HUES64 (cell line): Measurements from ENCODE around the gene KBTBD3.

Experiments used
- H3K27ac ChIP-seq: 2 replicates; pipeline ENCODE4 v1.7.0; 2013; ENCODE audit warnings: low read depth, low read length, inconsistent platforms
- H3K27me3 ChIP-seq: 2 replicates; pipeline ENCODE4 v1.6.1; 2013; ENCODE audit warnings: mild to moderate bottlenecking, low read length; ENCODE audit not compliant: insufficient read depth
- H3K36me3 ChIP-seq: 2 replicates; pipeline ENCODE4 v1.6.1; 2013; ENCODE audit warnings: mild to moderate bottlenecking, low read length; ENCODE audit not compliant: insufficient read depth
- H3K4me1 ChIP-seq: 2 replicates; pipeline ENCODE4 v1.6.1; 2013; ENCODE audit warnings: mild to moderate bottlenecking, low read length, moderate library complexity; ENCODE audit not compliant: insufficient read depth
- H3K4me3 ChIP-seq: 2 replicates; pipeline ENCODE4 v1.5.1; 2013; ENCODE audit warnings: mild to moderate bottlenecking, low read length, moderate library complexity
- H3K9ac ChIP-seq: 2 replicates; pipeline ENCODE4 v1.6.1; 2013; ENCODE audit warnings: mild to moderate bottlenecking, low read depth, low read length
- H3K9me3 ChIP-seq: 2 replicates; pipeline ENCODE4 v1.6.1; 2013; ENCODE audit warnings: low read depth, low read length; ENCODE audit not compliant: insufficient read depth
- WGBS: fragments of 150-250, 120-280 bp; methylation state at CpG from one replicate; pipeline ENCODE4 v1.1.7; 2013; ENCODE audit warnings: missing lambda C conversion rate; 5-methylcytosine and 5-hydroxymethylcytosine counted together

Gene KBTBD3

DNA sequence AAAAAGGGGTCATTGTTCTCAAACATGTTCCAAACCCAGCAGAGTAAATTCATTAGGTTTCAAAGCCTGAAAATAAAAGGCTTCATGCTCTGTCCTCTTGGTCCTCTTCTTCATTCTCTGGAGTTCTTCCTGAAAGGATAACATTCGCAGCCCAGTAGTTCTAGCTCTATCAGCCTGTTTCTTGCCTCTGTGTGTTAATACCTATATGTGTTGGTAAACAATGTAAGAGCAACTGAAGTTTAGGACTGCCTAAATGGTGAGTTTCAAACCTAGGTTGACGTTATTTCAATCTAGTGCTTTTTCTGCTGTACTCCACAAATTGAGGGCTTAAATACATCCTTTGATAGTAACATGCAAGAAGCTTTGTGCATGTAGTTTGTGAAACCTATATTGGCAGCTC is 9.7 kb upstream of the KBTBD3 start:
- H3K4me1 ChIP-seq, result no peaks in the 10 kb centered on the region; the same call in 1 of the 2 replicates
- H3K27me3 ChIP-seq, result no peaks in the 10 kb centered on the region
- no peak overlapping the region for H3K9ac ChIP-seq
- H3K36me3 ChIP-seq, result peaks cover 79% of the 10 kb centered on the region
- H3K4me3 ChIP-seq, result no peak overlapping the region
- H3K27ac ChIP-seq, result no peak overlapping the region
- H3K9me3 ChIP-seq, result no peaks in the 10 kb centered on the region
- WGBS, result 90% methylated on average over 2 of the region's 2 CpGs

DNA sequence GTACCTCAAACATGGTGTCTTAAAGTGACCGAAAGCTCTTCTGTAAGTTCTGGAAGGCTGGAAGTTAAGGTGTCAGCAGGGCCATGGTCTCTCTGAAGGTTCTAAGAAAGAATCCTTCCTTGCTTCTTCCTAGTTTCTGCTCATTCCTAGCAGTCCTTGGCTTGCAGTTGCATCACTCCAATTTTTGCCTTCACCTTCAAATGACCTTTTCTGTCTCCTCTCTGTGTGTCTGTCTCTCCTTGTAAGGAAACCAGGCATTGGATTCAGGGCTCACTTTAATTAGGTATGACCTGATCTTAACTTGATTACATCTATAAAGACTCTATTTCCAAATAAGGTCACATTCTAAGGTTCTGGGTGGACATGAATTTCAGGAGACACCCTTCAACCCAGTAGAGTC is 9.0 kb upstream of the KBTBD3 start:
- Histone ChIP-seq H3K27ac (no peak overlapping the region), H3K4me3 (no peak overlapping the region), H3K4me1 (no peaks in the 10 kb centered on the region; the same call in 1 of the 2 replicates), H3K9me3 (no peaks in the 10 kb centered on the region), H3K9ac (no peak overlapping the region), H3K27me3 (no peaks in the 10 kb centered on the region), H3K36me3 (peaks cover 77% of the 10 kb centered on the region)
- 94% methylated on average over 1 of the region's 1 CpG for WGBS

DNA sequence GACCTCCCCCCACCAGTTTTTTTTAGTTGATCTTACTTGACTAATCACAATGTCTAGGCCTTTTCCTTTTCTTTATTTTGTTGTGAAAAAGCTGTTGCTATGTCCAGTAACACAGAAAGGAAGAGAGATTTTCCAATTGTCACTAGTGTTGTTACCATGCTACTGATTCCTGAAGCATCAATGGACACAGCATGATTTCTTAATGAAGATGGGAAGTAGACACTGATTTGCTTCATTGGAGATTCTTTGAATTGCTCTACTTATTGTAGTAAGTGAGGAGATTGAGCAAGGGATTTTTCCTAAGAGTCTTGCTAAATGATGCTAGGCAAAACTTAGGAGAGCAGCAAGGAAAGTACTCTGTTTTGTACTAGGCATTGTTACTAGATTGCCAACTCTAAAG is 4.9 kb upstream of the KBTBD3 start:
- Histone ChIP-seq H3K36me3 (peaks cover 71% of the 10 kb centered on the region), H3K27me3 (no peaks in the 10 kb centered on the region), H3K9ac (no peak overlapping the region), H3K4me3 (no peak overlapping the region), H3K9me3 (no peaks in the 10 kb centered on the region), H3K27ac (no peak overlapping the region), H3K4me1 (peaks cover 6% of the 10 kb centered on the region; the same call in 1 of the 2 replicates)

DNA sequence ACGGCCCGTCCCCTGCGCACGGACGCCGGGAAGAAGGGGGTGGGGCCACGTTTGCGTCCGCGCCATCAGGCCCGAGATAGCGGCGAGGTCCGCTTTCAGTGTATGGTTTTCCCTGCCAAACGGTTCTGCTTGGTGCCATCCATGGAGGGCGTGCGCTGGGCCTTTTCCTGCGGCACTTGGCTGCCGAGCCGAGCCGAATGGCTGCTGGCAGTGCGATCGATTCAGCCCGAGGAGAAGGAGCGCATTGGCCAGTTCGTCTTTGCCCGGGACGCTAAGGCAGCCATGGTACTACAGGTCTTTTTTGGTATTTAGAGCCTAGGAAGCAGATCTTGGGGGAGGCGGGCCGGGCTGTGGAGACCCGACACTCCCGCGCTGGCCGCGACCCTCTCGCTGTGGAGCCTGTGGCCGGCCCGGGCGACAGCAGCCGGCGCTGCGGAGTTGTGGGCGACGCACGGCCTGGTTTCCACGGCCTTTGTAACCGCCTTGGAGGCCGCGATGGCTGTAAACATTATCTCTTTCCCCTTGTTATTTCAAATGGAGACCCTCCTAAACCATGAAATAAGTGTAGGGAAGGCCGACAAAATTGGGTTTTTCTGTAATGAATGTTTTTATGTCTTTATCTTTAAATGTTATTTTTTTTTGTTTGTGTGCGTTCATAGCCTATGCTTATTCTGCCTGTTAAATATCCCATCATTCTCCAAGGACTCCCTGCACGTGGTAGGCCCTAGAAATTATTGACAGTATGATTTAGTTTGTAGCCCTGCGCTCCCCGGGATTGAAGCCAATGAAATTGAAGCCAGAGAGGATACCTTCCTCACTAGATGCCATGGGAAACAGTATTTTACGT is 685 bp upstream of the KBTBD3 start, which contains the start of gene AASDHPPT:
Gene AASDHPPT (plus strand): TSS at position 54 of the 847 bp plus-strand sequence. CDS start 49 bp downstream, at position 103.
- H3K27ac ChIP-seq, result peak within 1 kb of the TSS; percentile 96
- peaks cover 14% of the 10 kb centered on the region; the same call in 1 of the 2 replicates for H3K4me1 ChIP-seq
- no peaks in the 10 kb centered on the region for H3K9me3 ChIP-seq
- peak within 1 kb of the TSS; percentile 100 for H3K4me3 ChIP-seq
- no peaks in the 10 kb centered on the region for H3K27me3 ChIP-seq
- H3K9ac ChIP-seq, result peak within 1 kb of the TSS; percentile 99
- under 1% methylated on average over 53 of the region's 55 CpGs for WGBS
- H3K36me3 ChIP-seq, result peaks cover 32% of the 10 kb centered on the region

DNA sequence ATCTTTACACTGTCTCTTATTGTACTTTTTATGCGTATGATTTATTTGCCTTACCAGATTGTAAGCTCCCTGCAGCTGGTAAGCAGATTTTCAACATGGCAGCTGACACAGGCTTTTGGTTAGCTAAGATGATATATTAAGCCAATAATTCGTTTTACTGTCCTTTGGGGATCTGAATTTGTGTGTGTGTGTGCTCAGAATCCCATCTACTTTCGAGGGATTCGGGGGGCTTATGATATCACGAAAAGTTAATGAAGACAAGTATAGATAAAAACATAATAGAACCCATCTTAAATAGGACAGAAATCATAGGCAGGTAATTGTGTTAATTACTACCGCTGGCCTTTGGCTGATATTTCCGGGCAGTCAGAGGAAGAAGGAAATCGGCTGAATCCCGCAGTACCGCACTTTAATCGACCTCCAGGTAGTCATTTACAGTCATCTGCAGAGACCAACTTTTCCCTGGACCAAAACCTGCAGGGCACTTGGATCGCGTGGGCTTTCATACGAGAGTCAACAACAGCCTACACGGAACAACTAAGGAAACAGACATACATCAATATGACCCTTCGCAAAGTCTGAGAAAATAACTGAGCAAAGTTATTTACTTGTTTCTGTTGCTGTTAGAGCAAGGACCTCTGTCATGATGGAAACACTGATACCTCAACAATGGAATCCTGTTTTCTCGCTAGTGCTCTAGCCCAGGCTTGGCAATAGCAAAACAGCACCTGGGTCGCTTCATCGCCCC is 802 bp downstream of the KBTBD3 start:
- H3K36me3 ChIP-seq, result peaks cover 20% of the 10 kb centered on the region
- H3K27ac ChIP-seq, result peak overlapping the region; percentile 78
- peak overlapping the region; percentile 68 for H3K4me3 ChIP-seq
- peaks cover 14% of the 10 kb centered on the region; the same call in 1 of the 2 replicates for H3K4me1 ChIP-seq
- H3K9me3 ChIP-seq, result no peaks in the 10 kb centered on the region
- WGBS, result 15% methylated on average over 16 of the region's 19 CpGs
- H3K27me3 ChIP-seq, result no peaks in the 10 kb centered on the region
- H3K9ac ChIP-seq, result peak overlapping the region; percentile 48

DNA sequence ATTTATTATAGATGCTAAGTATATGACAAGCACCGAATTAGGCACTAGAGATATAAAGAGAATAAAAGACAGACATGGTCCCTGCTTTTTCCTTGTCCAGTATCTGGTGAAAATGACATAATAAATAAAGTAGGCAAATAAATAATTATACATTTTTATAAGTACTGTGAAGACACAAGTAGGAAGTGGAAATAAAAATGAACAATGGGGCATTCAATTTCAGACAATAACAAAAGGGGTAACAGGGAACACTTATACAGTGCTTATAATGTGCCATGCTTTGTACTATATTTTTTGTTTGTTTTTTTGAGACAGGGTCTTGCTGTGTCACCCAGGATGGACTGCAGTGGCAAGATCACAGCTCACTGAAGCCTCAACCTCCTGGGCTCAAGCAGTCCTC is 4.3 kb downstream of the KBTBD3 start:
- Histone ChIP-seq H3K4me3 (no peak overlapping the region), H3K36me3 (no peaks in the 10 kb centered on the region), H3K9me3 (no peaks in the 10 kb centered on the region), H3K27me3 (no peaks in the 10 kb centered on the region), H3K9ac (no peak overlapping the region), H3K27ac (no peak overlapping the region), H3K4me1 (0 out of 2 replicates have a peak, but pooled peaks cover 8% of the 10 kb centered on the region)
- WGBS, result no CpG with 5 or more reads among the region's 1 CpG

DNA sequence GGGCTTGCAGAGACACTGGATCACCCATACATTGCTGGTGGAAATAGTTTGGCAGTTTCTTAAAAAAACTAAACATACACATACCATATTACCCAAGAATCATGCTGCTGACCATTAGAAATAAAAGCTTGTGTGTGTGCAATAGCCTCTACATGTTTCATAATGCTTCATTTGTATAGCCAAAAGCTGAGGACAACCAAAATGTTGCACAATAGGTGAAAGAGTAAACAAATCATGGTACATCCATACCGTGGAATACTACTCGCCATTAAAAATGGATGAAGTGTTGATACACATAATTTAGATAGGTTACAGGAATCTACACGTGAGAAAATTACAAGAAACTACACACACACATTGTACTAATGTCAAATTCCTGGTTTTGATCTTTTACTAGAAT is 6.5 kb downstream of the KBTBD3 start:
- H3K9me3 ChIP-seq, result no peaks in the 10 kb centered on the region
- H3K36me3 ChIP-seq, result no peaks in the 10 kb centered on the region
- no peaks in the 10 kb centered on the region for H3K27me3 ChIP-seq
- 100% methylated on average over 2 of the region's 3 CpGs for WGBS
- H3K4me3 ChIP-seq, result no peak overlapping the region
- 0 out of 2 replicates have a peak, but pooled peaks cover under 1% of the 10 kb centered on the region for H3K4me1 ChIP-seq
- H3K27ac ChIP-seq, result no peak overlapping the region
- H3K9ac ChIP-seq, result no peak overlapping the region

DNA sequence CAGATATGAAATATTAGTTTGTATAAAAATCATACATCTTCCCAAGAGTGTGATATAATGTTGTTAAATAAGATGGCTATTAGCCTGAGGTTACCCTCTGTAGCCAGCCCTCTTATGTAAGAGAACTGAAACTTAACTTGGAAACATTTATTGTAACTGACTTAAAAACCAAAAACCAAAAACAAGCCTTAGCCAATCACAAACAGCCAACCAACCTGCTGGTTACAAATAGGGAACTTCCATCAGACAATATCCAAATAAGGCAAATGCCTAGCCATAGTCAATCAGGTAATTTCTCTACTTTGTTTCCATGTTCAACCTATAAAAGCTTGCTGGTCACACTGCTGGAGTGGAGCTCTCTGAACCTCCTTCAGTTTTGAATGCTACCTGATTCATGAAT is 14.1 kb downstream of the KBTBD3 start:
- Histone ChIP-seq H3K4me3 (no peak overlapping the region), H3K27me3 (no peaks in the 10 kb centered on the region), H3K4me1 (peaks cover 5% of the 10 kb centered on the region; the same call in 1 of the 2 replicates), H3K9ac (no peak overlapping the region), H3K9me3 (no peaks in the 10 kb centered on the region), H3K27ac (no peak overlapping the region), H3K36me3 (no peaks in the 10 kb centered on the region)

DNA sequence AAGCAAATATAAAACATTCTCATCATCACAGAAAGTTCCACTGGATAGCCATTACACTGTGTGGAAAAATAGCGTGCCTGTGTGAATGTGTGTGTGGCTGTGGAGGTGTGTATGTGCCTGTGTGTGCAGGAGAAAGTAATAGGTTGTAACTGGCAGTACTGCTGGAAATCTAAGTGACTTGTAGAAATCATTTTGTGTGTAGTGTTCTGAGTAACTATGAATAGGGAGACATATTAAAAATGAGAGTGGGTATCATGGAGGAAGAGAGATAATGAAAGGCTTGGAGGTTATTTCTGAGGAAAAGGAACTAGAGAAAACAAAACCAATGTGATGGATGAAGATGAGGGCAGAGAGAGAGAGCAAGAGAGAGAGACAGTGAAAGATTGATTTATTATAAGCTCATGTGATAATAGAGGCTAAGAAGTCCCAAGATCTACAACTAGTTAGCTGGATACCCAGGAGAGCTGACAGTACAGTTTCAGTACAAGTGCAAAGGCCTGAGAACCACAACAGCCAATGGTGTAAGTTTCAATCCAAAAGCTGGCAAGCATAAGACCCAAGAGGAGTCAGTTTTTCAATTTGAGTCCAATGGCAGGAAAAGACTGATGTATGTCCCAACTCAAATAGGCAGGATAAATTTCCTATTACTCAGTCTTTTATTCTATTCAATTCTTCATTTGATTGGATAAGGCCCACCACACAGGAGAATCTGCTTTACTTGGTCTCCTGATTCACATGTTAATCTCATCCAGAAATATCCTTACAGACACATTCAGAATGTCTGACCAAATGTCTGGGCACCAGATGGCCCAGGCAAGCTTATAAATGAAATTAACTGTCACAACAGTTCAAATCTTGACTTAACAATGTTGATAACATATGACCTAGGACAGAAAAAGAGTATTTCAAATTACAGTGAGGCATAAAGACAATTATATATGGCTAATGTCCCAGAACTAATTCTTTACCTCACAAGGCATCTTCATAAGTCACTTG is 14.9 kb downstream of the KBTBD3 start:
- H3K9me3 ChIP-seq, result no peaks in the 10 kb centered on the region
- H3K27me3 ChIP-seq, result no peaks in the 10 kb centered on the region
- no peak overlapping the region for H3K27ac ChIP-seq
- 92% methylated on average over 1 of the region's 1 CpG for WGBS
- no peak overlapping the region for H3K4me3 ChIP-seq
- peaks cover 5% of the 10 kb centered on the region; the same call in 1 of the 2 replicates for H3K4me1 ChIP-seq
- H3K36me3 ChIP-seq, result no peaks in the 10 kb centered on the region
- no peak overlapping the region for H3K9ac ChIP-seq

DNA sequence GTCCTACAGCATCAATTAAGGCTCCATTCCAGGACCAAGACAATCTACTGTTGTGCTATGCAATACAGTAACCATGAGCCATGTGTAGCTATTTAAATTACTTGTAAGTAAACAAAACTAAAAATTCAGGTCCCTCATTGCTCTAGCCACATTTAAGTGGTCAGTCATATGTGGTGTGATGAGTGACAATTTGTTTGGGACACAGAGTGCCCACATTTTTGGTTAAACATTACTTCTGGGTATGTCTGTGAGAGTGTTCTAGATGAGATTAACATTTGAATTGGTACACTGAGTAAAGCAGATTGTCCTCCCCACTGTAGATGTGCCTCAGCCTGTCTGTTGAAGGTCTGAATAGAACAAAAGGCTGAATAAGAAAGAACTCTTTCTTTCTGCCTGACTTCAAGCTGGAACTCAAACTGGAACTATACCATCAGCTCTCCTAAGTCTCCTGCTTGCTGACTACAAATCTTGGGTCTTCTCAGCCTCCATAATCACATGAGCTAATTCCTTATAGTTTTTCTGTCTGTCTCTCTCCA is 15.8 kb downstream of the KBTBD3 start:
- H3K4me1 ChIP-seq, result peaks cover 5% of the 10 kb centered on the region; the same call in 1 of the 2 replicates
- no peak overlapping the region for H3K9ac ChIP-seq
- no peak overlapping the region for H3K4me3 ChIP-seq
- no peaks in the 10 kb centered on the region for H3K36me3 ChIP-seq
- no peak overlapping the region for H3K27ac ChIP-seq
- no peaks in the 10 kb centered on the region for H3K9me3 ChIP-seq
- H3K27me3 ChIP-seq, result no peaks in the 10 kb centered on the region
